SK-N-SH (cell line): ENCODE measurements around the gene ANKDD1A.

Experiments used
- CTCF ChIP-seq: fragments of 200-600 bp; sonication (generic); IDR thresholded peaks from 2 replicates; pipeline ENCODE4 v1.6.1; 2017; ENCODE audit warnings: antibody characterized with exemption, mild to moderate bottlenecking, moderate library complexity
- EZH2phosphoT487 ChIP-seq: fragments of 200-600 bp; sonication (generic); IDR thresholded peaks from 2 replicates; pipeline ENCODE4 v1.6.1; 2017; ENCODE audit warnings: low read depth, mixed run types, mild to moderate bottlenecking, antibody characterized with exemption, moderate library complexity, borderline replicate concordance
- FOXM1 ChIP-seq: IDR thresholded peaks from 2 replicates; pipeline ENCODE4 v1.4.0; 2012; ENCODE audit warnings: low read depth, mild to moderate bottlenecking
- MAX ChIP-seq: IDR thresholded peaks from 2 replicates; pipeline ENCODE4 v1.4.0; 2012; ENCODE audit warnings: low read depth
- POLR2AphosphoS5 ChIP-seq: IDR thresholded peaks from 2 replicates; pipeline ENCODE4 v1.6.1; 2012; ENCODE audit warnings: low read depth, low read length
- RAD21 ChIP-seq: IDR thresholded peaks from 2 replicates; pipeline ENCODE4 v1.6.1; 2012; ENCODE audit warnings: mild to moderate bottlenecking, low read length
- YY1 ChIP-seq: IDR thresholded peaks from 2 replicates; pipeline ENCODE4 v1.4.0; 2012; ENCODE audit warnings: low read depth, mild to moderate bottlenecking

- TF ChIP-seq YY1 = no peak
- no peak for TF ChIP-seq EZH2phosphoT487
- no peak for TF ChIP-seq RAD21
- no peak for TF ChIP-seq POLR2AphosphoS5
- no peak for TF ChIP-seq MAX
- no peak for TF ChIP-seq CTCF
- TF ChIP-seq FOXM1 = no peak
These were observed 16.2 kb upstream of the ANKDD1A start for GRCh38 chr15:64895285-64896065.
